ENCODE measurements around the gene ARSB.

DNA sequence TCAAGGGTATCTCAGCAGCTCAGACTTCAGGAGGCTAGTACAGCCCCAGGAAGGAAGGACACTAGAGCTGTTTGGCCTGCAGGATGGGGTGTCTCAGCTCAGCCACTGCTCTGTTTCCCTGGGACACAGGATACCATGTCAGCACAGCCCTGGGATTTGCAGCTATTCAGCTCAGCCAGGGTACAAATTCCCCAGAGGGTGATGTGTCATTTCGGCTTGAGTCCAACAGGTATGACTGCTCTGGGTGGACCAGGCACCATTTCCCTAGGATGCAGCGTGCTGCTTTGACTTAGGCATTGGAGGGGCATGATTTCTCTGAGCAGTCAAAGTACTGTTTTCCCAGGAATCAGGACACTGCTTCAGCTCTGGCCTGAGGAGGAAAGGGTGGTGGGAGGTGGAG lies 130.1 kb downstream of the ARSB start:
- TF ChIP-seq, protein P1, sequence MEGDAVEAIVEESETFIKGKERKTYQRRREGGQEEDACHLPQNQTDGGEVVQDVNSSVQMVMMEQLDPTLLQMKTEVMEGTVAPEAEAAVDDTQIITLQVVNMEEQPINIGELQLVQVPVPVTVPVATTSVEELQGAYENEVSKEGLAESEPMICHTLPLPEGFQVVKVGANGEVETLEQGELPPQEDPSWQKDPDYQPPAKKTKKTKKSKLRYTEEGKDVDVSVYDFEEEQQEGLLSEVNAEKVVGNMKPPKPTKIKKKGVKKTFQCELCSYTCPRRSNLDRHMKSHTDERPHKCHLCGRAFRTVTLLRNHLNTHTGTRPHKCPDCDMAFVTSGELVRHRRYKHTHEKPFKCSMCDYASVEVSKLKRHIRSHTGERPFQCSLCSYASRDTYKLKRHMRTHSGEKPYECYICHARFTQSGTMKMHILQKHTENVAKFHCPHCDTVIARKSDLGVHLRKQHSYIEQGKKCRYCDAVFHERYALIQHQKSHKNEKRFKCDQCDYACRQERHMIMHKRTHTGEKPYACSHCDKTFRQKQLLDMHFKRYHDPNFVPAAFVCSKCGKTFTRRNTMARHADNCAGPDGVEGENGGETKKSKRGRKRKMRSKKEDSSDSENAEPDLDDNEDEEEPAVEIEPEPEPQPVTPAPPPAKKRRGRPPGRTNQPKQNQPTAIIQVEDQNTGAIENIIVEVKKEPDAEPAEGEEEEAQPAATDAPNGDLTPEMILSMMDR (IDR thresholded peaks at IDR 0.05; ENCODE audit: low read depth, low read length, poor library complexity, severe bottlenecking) = no peak
- TF ChIP-seq EZH2phosphoT487 (IDR thresholded peaks at IDR 0.05; ENCODE audit: borderline replicate concordance, low read length) = no peak
